Measurements from ENCODE around the gene PLEK.

DNA sequence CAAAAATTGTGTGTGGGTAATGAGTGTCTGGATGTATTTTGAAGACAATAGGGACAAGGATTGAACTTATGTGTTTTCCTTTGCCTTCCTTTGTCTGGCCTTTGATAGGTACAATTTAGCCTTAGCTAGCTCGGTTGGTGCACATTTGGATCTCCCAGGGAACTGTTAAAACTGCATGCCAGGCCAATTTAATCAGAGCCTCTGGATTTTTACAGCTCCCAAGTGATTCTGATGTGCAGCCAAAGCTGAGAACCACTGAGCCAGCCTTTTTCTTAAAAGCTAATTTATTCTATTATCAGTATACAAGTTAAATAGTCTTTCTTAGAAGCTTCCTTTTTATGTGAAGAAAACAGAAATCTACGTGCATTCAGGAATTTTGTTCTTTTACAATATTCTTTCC, 25.0 kb downstream of the PLEK start:
- TF ChIP-seq, protein P1, sequence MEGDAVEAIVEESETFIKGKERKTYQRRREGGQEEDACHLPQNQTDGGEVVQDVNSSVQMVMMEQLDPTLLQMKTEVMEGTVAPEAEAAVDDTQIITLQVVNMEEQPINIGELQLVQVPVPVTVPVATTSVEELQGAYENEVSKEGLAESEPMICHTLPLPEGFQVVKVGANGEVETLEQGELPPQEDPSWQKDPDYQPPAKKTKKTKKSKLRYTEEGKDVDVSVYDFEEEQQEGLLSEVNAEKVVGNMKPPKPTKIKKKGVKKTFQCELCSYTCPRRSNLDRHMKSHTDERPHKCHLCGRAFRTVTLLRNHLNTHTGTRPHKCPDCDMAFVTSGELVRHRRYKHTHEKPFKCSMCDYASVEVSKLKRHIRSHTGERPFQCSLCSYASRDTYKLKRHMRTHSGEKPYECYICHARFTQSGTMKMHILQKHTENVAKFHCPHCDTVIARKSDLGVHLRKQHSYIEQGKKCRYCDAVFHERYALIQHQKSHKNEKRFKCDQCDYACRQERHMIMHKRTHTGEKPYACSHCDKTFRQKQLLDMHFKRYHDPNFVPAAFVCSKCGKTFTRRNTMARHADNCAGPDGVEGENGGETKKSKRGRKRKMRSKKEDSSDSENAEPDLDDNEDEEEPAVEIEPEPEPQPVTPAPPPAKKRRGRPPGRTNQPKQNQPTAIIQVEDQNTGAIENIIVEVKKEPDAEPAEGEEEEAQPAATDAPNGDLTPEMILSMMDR (conservative IDR thresholded peaks at IDR 0.05; ENCODE audit: low read depth, low read length), result no peak
- no peak for TF ChIP-seq EZH2 (IDR thresholded peaks at IDR 0.05; ENCODE audit: low read length, unreplicated experiment)

Data from PC-3 (cell line).